Activated CD4-positive, alpha-beta memory T cell treated with anti-CD3 and anti-CD28 coated beads, Interleukin-2, amount 10 ng/mL, durations not matched to agents 7 days and 5 days (primary cell): ENCODE measurements around the gene MAPKAPK2. TPM values are rescaled to one million over a fixed set of nuclear protein-coding genes. Genes with fewer than 3 reads are reported as not detected.

Experiments used
- CTCF ChIA-PET: fragments of 350-600 bp; sonication (Branson Sonifier 250); formaldehyde crosslinking; loops from one replicate; lab custom pipeline; 2021; ENCODE audit warnings: antibody characterized with exemption, inconsistent platforms; lab: Charles Lee
- POLR2A ChIA-PET: fragments of 350-600 bp; sonication (Branson Sonifier 250); formaldehyde crosslinking; loops from one replicate; lab custom pipeline; 2021; ENCODE audit warnings: antibody characterized with exemption; lab: Charles Lee
- DNase-seq: peaks from one replicate; pipeline ENCODE4 v3.0.0-alpha.2; 2020
- H3K27ac Mint-ChIP-seq: one replicate; pipeline ENCODE4 v1.8.0; 2021; ENCODE audit warnings: mild to moderate bottlenecking, mixed read lengths
- H3K27me3 Mint-ChIP-seq: one replicate; pipeline ENCODE4 v1.8.0; 2021; ENCODE audit warnings: mixed read lengths
- H3K36me3 Mint-ChIP-seq: one replicate; pipeline ENCODE4 v1.8.0; 2021; ENCODE audit warnings: low read depth, mixed read lengths
- H3K4me1 Mint-ChIP-seq: one replicate; pipeline ENCODE4 v1.8.0; 2021; ENCODE audit warnings: mixed read lengths
- H3K4me3 Mint-ChIP-seq: one replicate; pipeline ENCODE4 v1.8.0; 2021; ENCODE audit warnings: mild to moderate bottlenecking, mixed read lengths
- H3K9me3 Mint-ChIP-seq: one replicate; pipeline ENCODE4 v1.8.0; 2021; ENCODE audit warnings: mixed read lengths
- total RNA-seq, 2 experiments: library from RNA; stranded (reverse); gene quantifications; one replicate each; pipeline ENCODE4 v1.2.3, GENCODE V29; 2021

Gene MAPKAPK2
- total RNA-seq, 2 experiments from 2014 or later, result 89.1 to 95.2 TPM

DNA sequence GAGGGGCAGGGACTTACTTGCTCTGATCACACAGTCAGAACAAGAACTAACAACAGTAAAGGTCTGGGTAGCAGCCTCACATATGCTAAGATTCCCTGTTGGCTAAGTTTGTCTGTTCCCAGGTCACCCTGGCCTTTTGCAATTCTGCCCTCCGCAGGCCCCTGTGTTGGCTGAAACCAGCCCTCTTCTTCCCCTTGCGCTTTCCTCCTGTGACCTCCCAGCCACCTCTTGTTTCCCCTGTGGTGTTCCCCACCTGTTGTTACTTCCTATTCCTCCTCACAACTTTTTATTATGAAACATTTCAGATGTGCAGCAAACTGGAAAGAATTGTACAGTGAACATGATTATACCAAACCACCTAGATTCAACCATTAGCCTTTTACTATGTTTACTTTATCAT is 23.4 kb downstream of the MAPKAPK2 start:
- Mint-ChIP-seq H3K27me3 (no peaks in the 10 kb centered on the region), H3K4me1 (peaks cover 81% of the 10 kb centered on the region), H3K9me3 (no peaks in the 10 kb centered on the region), H3K36me3 (peaks cover 5% of the 10 kb centered on the region), H3K27ac (no peak overlapping the region), H3K4me3 (no peak overlapping the region)
- POLR2A ChIA-PET, result no interaction called here
- DNase-seq, result no peak
- CTCF ChIA-PET, result interaction anchor here (0.9 to 1.8 kb wide), 2 partner anchors 17 to 96 kb away, joined by 3 to 6 read pairs; partner anchors contain the start of gene EIF2D

GRCh38 chr1:206708882-206709281 is 24.2 kb downstream of the MAPKAPK2 start:
- DNase-seq, result no peak
- Mint-ChIP-seq H3K36me3 (peaks cover 5% of the 10 kb centered on the region), H3K27ac (no peak overlapping the region), H3K27me3 (no peaks in the 10 kb centered on the region), H3K4me3 (no peak overlapping the region), H3K4me1 (peaks cover 81% of the 10 kb centered on the region), H3K9me3 (no peaks in the 10 kb centered on the region)
- ChIA-PET POLR2A (interaction anchor here (1.1 kb wide), 1 partner anchor 20 kb away, joined by 3 read pairs; no protein-coding TSS in a partner anchor), CTCF (interaction anchor here (0.9 to 1.8 kb wide), 5 partner anchors 25 to 203 kb away, joined by 3 to 6 read pairs (median 5); partner anchors contain the start of gene EIF2D)

DNA sequence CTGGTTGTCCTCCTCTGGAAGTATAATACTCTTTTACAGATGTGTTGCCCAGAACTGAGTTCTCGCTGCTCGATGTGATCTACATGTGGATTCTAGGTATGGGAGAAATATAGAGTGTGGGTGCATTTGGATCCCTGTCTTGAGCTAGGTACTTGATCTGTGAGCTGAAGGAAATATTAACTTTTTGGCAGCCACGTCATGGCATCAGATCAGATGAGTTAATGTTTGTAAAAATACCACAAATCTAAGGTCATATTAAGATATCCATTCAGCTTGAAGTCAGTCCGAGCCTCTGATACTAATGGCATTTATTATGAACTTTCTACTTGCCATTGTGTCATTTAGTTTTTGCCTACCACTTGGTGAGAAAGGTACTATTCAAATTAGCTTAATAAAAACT is 24.6 kb downstream of the MAPKAPK2 start:
- Mint-ChIP-seq H3K27ac (no peak overlapping the region), H3K4me3 (no peak overlapping the region), H3K36me3 (peaks cover 5% of the 10 kb centered on the region), H3K4me1 (peaks cover 81% of the 10 kb centered on the region), H3K27me3 (no peaks in the 10 kb centered on the region), H3K9me3 (no peaks in the 10 kb centered on the region)
- no peak for DNase-seq
- CTCF ChIA-PET, result interaction anchor here (0.9 to 1.8 kb wide), 5 partner anchors 25 to 203 kb away, joined by 3 to 6 read pairs (median 5); partner anchors contain the start of gene EIF2D
- POLR2A ChIA-PET, result interaction anchor here (1.1 kb wide), 1 partner anchor 20 kb away, joined by 3 read pairs; no protein-coding TSS in a partner anchor

- H3K27ac Mint-ChIP-seq, result no peak overlapping the region
- ChIA-PET POLR2A (no interaction called here), CTCF (interaction anchor here (0.9 to 1.8 kb wide), 3 partner anchors 47 to 202 kb away, joined by 3 to 5 read pairs (median 5); no protein-coding TSS in a partner anchor)
- peaks cover 81% of the 10 kb centered on the region for H3K4me1 Mint-ChIP-seq
- H3K9me3 Mint-ChIP-seq, result no peaks in the 10 kb centered on the region
- H3K27me3 Mint-ChIP-seq, result no peaks in the 10 kb centered on the region
- H3K4me3 Mint-ChIP-seq, result no peak overlapping the region
- DNase-seq, result no peak
- peaks cover 5% of the 10 kb centered on the region for H3K36me3 Mint-ChIP-seq
These were observed 25.2 kb downstream of the MAPKAPK2 start for GRCh38 chr1:206709772-206710459.

DNA sequence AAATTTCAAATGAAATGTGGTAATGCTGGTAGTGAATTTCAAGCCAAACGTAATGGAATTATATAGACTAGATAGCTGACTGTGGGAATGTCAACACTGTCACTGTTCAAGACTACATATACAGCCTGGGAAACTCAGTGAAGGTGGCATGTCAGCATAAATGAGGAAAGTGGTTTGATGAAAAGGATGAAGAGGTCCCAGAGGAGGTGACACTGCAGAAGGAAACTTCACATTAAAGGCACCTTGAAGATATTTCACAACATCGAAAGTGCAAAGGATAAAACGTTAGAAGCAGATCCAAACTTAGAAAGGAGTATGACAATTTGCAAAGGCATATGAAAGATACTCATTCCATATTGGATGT is 25.7 kb downstream of the MAPKAPK2 start:
- Mint-ChIP-seq H3K4me1 (peaks cover 81% of the 10 kb centered on the region), H3K9me3 (no peaks in the 10 kb centered on the region), H3K27ac (no peak overlapping the region), H3K4me3 (no peak overlapping the region), H3K36me3 (peaks cover 5% of the 10 kb centered on the region), H3K27me3 (no peaks in the 10 kb centered on the region)
- ChIA-PET POLR2A (no interaction called here), CTCF (interaction anchor here (1.8 kb wide), 1 partner anchor 202 kb away, joined by 5 read pairs; no protein-coding TSS in a partner anchor)
- no peak for DNase-seq

GRCh38 chr1:206713070-206713469 is 28.4 kb downstream of the MAPKAPK2 start:
- peaks cover 82% of the 10 kb centered on the region for H3K4me1 Mint-ChIP-seq
- peak; percentile 59 for DNase-seq
- H3K36me3 Mint-ChIP-seq, result peaks cover 9% of the 10 kb centered on the region
- no peaks in the 10 kb centered on the region for H3K9me3 Mint-ChIP-seq
- no peaks in the 10 kb centered on the region for H3K27me3 Mint-ChIP-seq
- CTCF ChIA-PET, result interaction anchor here (1.0 to 2.3 kb wide), 7 partner anchors 10 to 200 kb away, joined by 3 to 7 read pairs (median 4); partner anchors contain the start of genes DYRK3 and EIF2D
- H3K27ac Mint-ChIP-seq, result peak overlapping the region; percentile 73
- H3K4me3 Mint-ChIP-seq, result no peak overlapping the region
- POLR2A ChIA-PET, result interaction anchor here (1.0 to 4.2 kb wide), 5 partner anchors 10 to 122 kb away, joined by 3 to 18 read pairs (median 3); no protein-coding TSS in a partner anchor

DNA sequence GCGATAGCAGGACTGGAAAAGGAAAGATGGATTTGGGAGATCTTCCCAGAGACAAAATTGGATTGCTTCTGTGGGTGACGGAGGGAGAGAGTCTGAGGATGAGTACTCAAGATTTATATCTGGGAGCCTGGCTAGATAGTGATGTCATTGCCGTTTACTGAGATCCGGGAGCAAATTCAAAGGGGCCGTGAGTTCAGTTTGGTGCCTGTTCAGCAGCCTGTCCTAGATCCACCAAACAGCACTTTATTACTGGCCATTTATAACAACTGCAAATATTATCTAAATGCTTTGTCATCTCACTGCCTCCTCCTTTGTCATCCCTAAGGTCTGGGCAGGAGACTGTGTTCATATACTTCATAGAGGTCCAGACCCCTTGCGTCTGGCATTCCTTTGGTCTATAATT is 29.2 kb downstream of the MAPKAPK2 start:
- Mint-ChIP-seq H3K9me3 (no peaks in the 10 kb centered on the region), H3K36me3 (peaks cover 9% of the 10 kb centered on the region), H3K27ac (peak overlapping the region; percentile 73), H3K27me3 (no peaks in the 10 kb centered on the region), H3K4me1 (peaks cover 78% of the 10 kb centered on the region), H3K4me3 (no peak overlapping the region)
- ChIA-PET POLR2A (interaction anchor here (0.6 to 4.2 kb wide), 5 partner anchors 11 to 204 kb away, joined by 3 to 18 read pairs (median 4); no protein-coding TSS in a partner anchor), CTCF (interaction anchor here (1.5 to 3.7 kb wide), 3 partner anchors 12 to 199 kb away, joined by 4 to 24 read pairs (median 12); no protein-coding TSS in a partner anchor)
- no peak for DNase-seq

DNA sequence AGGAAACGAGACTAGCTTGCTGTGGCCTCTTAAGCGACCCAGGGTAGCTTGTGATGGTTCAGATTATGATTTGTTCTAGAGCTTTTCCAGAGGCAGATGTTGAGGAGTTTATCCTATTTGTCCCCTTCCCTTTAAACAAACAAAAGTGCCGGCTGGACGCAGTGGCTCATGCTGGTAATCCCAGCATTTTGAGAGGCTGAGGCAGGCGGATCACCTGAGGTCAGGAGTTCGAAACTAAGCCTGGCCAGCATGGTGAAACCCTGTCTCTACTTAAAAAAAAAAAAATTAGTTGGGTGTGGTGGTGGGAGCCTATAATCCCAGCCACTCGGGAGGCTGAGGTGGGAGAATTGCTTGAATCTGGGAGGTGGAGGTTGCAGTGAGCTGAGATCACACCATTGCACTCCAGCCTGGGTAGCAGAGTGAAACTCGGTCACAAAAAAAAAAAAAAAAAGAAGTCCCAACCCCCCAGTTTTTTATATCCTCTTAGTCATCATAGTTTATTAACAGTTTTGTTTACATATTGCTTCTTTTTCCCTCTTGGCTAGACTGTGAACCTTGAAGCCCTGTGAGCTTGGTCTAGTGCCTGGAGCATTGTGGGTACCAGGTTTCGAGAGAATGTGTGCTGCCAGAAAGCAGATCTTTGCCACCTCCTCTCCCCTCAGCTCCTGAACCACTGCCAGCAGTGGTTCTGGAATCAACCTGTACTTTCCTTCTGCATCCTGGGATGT is 29.8 kb downstream of the MAPKAPK2 start:
- Mint-ChIP-seq H3K27ac (peak overlapping the region; percentile 47), H3K4me3 (no peak overlapping the region), H3K4me1 (peaks cover 76% of the 10 kb centered on the region), H3K27me3 (no peaks in the 10 kb centered on the region), H3K36me3 (peaks cover 9% of the 10 kb centered on the region), H3K9me3 (no peaks in the 10 kb centered on the region)
- DNase-seq, result no peak
- ChIA-PET POLR2A (interaction anchor here (0.6 to 4.2 kb wide), 9 partner anchors 8 to 207 kb away, joined by 3 to 18 read pairs (median 4); partner anchors contain the start of gene FCMR), CTCF (interaction anchor here (0.7 to 3.7 kb wide), 9 partner anchors 11 to 292 kb away, joined by 3 to 24 read pairs (median 4); partner anchors contain the start of gene DYRK3)

GRCh38 chr1:206715120-206715519 is 30.4 kb downstream of the MAPKAPK2 start:
- CTCF ChIA-PET, result interaction anchor here (0.7 to 3.7 kb wide), 9 partner anchors 11 to 291 kb away, joined by 3 to 24 read pairs (median 4); partner anchors contain the start of gene DYRK3
- H3K27me3 Mint-ChIP-seq, result no peaks in the 10 kb centered on the region
- DNase-seq, result no peak
- H3K4me1 Mint-ChIP-seq, result peaks cover 78% of the 10 kb centered on the region
- no peak overlapping the region for H3K4me3 Mint-ChIP-seq
- POLR2A ChIA-PET, result interaction anchor here (0.8 to 4.2 kb wide), 8 partner anchors 9 to 206 kb away, joined by 3 to 18 read pairs (median 6); partner anchors contain the start of genes DYRK3 and FCMR
- H3K9me3 Mint-ChIP-seq, result no peaks in the 10 kb centered on the region
- H3K36me3 Mint-ChIP-seq, result peaks cover 9% of the 10 kb centered on the region
- H3K27ac Mint-ChIP-seq, result peak overlapping the region; percentile 47

- peak overlapping the region; percentile 17 for H3K4me3 Mint-ChIP-seq
- ChIA-PET CTCF (interaction anchor here (0.9 to 4.7 kb wide), 8 partner anchors 10 to 291 kb away, joined by 3 to 24 read pairs (median 6); partner anchors contain the start of gene DYRK3), POLR2A (interaction anchor here (0.7 to 4.2 kb wide), 7 partner anchors 9 to 206 kb away, joined by 3 to 18 read pairs (median 4); partner anchors contain the start of genes DYRK3 and FCMR)
- H3K9me3 Mint-ChIP-seq, result no peaks in the 10 kb centered on the region
- H3K4me1 Mint-ChIP-seq, result peaks cover 73% of the 10 kb centered on the region
- H3K36me3 Mint-ChIP-seq, result peaks cover 4% of the 10 kb centered on the region
- H3K27me3 Mint-ChIP-seq, result no peaks in the 10 kb centered on the region
- peak overlapping the region; percentile 80 for H3K27ac Mint-ChIP-seq
- no peak for DNase-seq
These were observed 30.9 kb downstream of the MAPKAPK2 start for GRCh38 chr1:206715552-206716158.

- no peak for DNase-seq
- Mint-ChIP-seq H3K4me3 (peak overlapping the region; percentile 15), H3K4me1 (peaks cover 78% of the 10 kb centered on the region), H3K27ac (peak overlapping the region; percentile 80), H3K27me3 (no peaks in the 10 kb centered on the region), H3K9me3 (no peaks in the 10 kb centered on the region), H3K36me3 (peaks cover 4% of the 10 kb centered on the region)
- CTCF ChIA-PET, result interaction anchor here (0.6 to 4.7 kb wide), 7 partner anchors 9 to 246 kb away, joined by 3 to 24 read pairs (median 4); partner anchors contain the start of gene DYRK3
- POLR2A ChIA-PET, result interaction anchor here (0.7 to 2.2 kb wide), 4 partner anchors 10 to 81 kb away, joined by 3 to 15 read pairs (median 4); partner anchors contain the start of gene DYRK3
These were observed 31.6 kb downstream of the MAPKAPK2 start for GRCh38 chr1:206716159-206716869.
